K562 (cell line): ENCODE data around the gene TMPRSS7. TPM values are rescaled to one million over a fixed set of nuclear protein-coding genes. Genes with fewer than 3 reads are reported as not detected.

Experiments used
- ATAC-seq: fragments of 200-7000 bp; cut with Tn5 transposase; 3 replicates; pipeline ENCODE4 v1.9.1; 2020; ENCODE audit warnings: moderate library complexity
- BruUV-seq: library from RNA; stranded (reverse); fragments of 400-500 nt; replicated peaks from 2 replicates; lab custom pipeline; 2021; lab: Mats Ljungman, UMichigan
- CTCF ChIA-PET: fragments of 300-600 bp; formaldehyde crosslinking; extraction: SDS; loops from one replicate; lab custom pipeline; 2021; ENCODE audit warnings: low intra/inter-chr PET ratio; lab: Yijun Ruan, JAX
- POLR2A ChIA-PET: fragments of 300-600, 350-650 bp; sonication (Branson Sonifier 250); formaldehyde crosslinking; extraction: SDS; loops from one replicate; lab custom pipeline; 2021; ENCODE audit warnings: antibody characterized with exemption, inconsistent platforms; lab: Yijun Ruan, JAX
- DNase-seq, 4 experiments: peaks; one replicate each; pipeline versions ENCODE4 v3.0.0 to v3.0.0-alpha.2; 2011 to 2018; ENCODE audit warnings: low spot score in 3 of 4, mixed read lengths in 3 of 4; ENCODE audit errors: extremely low read depth in 1 of 4
- FAIRE-seq: peaks from 2 replicates; lab custom pipeline; 2011; peaks lifted over from hg19 to GRCh38; lab: Jason Lieb, UNC
- H2AFZ ChIP-seq: 2 replicates; pipeline ENCODE4 v1.6.0; 2011; ENCODE audit warnings: low read depth, low read length, control low read depth, inconsistent platforms
- H3K27ac ChIP-seq: fragments of 200-600 bp; 3 replicates; pipeline ENCODE4 v1.8.0; 2011; ENCODE audit warnings: low read depth, mild to moderate bottlenecking, control low read depth, inconsistent platforms, low read length, moderate library complexity, mixed read lengths; ENCODE audit errors: extremely low read depth
- H3K27me3 ChIP-seq, 2 experiments: fragments of 300-600 bp in 1 of 2; 2 replicates in 1 of 2; 3 replicates in 1 of 2; pipeline versions ENCODE4 v1.6.0 to v1.8.0; 2011; ENCODE audit warnings: inconsistent platforms in 2 of 2, low read length in 2 of 2, mild to moderate bottlenecking in 1 of 2, mixed read lengths in 1 of 2, moderate library complexity in 1 of 2; ENCODE audit not compliant: control insufficient read depth in 2 of 2, insufficient read depth in 2 of 2
- H3K36me3 ChIP-seq: fragments of 300-600 bp; 3 replicates; pipeline ENCODE4 v1.8.0; 2011; ENCODE audit warnings: mild to moderate bottlenecking, low read length, inconsistent platforms; ENCODE audit not compliant: control insufficient read depth, insufficient read depth
- H3K4me1 ChIP-seq, 2 experiments: fragments of 200-600 bp in 1 of 2; replicated peaks in 1 of 2; 2 replicates in 1 of 2; 3 replicates in 1 of 2; pipeline versions ENCODE4 v1.5.1 to v1.8.0; 2011; ENCODE audit warnings: inconsistent platforms in 2 of 2, low read length in 2 of 2, mild to moderate bottlenecking in 1 of 2, mixed read lengths in 1 of 2, moderate library complexity in 1 of 2; ENCODE audit not compliant: control insufficient read depth in 2 of 2, insufficient read depth in 2 of 2
- H3K4me2 ChIP-seq: 2 replicates; pipeline ENCODE4 v1.6.1; 2011; ENCODE audit warnings: low read length, control low read depth, inconsistent platforms, mixed read lengths; ENCODE audit not compliant: insufficient read depth
- H3K4me3 ChIP-seq: fragments of 200-600 bp; sonication (generic), shearing (Covaris generic); 2 replicates; pipeline ENCODE4 v1.5.1; 2016; ENCODE audit warnings: control low read depth, inconsistent platforms
- H3K79me2 ChIP-seq: fragments of 200-600 bp; 3 replicates; pipeline ENCODE4 v1.8.0; 2011; ENCODE audit warnings: low read length, inconsistent platforms; ENCODE audit not compliant: control insufficient read depth, insufficient read depth
- H3K9ac ChIP-seq, 2 experiments: 2 replicates each; pipeline versions ENCODE4 v1.6.0 to v1.6.1; 2011; ENCODE audit warnings: low read depth in 2 of 2, low read length in 2 of 2, control low read depth in 1 of 2, inconsistent platforms in 1 of 2, mild to moderate bottlenecking in 1 of 2, mixed read lengths in 1 of 2; ENCODE audit not compliant: insufficient read depth in 1 of 2
- H3K9me1 ChIP-seq: one replicate; pipeline ENCODE4 v1.6.0; 2011; ENCODE audit warnings: inconsistent platforms, mild to moderate bottlenecking, low read length, moderate library complexity; ENCODE audit not compliant: control insufficient read depth, insufficient read depth
- H3K9me3 ChIP-seq: replicated peaks from 2 replicates; pipeline ENCODE4 v1.5.1; 2011; ENCODE audit warnings: low read depth, low read length, inconsistent platforms; ENCODE audit not compliant: control insufficient read depth, insufficient read depth
- H4K20me1 ChIP-seq: replicated peaks from 2 replicates; pipeline ENCODE4 v1.6.1; 2011; ENCODE audit warnings: low read length, inconsistent platforms, mixed read lengths; ENCODE audit not compliant: control insufficient read depth, insufficient read depth
- CC2D1A ChIP-seq: fragments of 450-650 bp; IDR thresholded peaks from 2 replicates; pipeline ENCODE4 v1.6.1; 2017; ENCODE audit warnings: mild to moderate bottlenecking
- CCNT2 ChIP-seq: IDR thresholded peaks from 2 replicates; pipeline ENCODE4 v1.6.1; 2011; ENCODE audit warnings: borderline replicate concordance, low read depth, mild to moderate bottlenecking, moderate library complexity, mixed read lengths, low read length; ENCODE audit not compliant: insufficient read length; ENCODE audit errors: extremely low read depth
- GTF2B ChIP-seq: IDR thresholded peaks from 2 replicates; pipeline ENCODE4 v1.6.1; 2011; ENCODE audit not compliant: insufficient read length; ENCODE audit errors: extremely low read depth
- RFX1 ChIP-seq: fragments of 450-650 bp; IDR thresholded peaks from 2 replicates; pipeline ENCODE4 v1.6.1; 2016; ENCODE audit warnings: mild to moderate bottlenecking, moderate library complexity
- TAF15 ChIP-seq: fragments of 200-400 bp; formaldehyde crosslinking; IDR thresholded peaks from 2 replicates; pipeline ENCODE4 v1.6.1; 2017; ENCODE audit warnings: mild to moderate bottlenecking, low read depth, low read length, moderate library complexity
- WGBS: fragments of 100-300 bp; shearing (Covaris generic); methylation state at CpG from one replicate; pipeline ENCODE4 v1.1.6; 2016; ENCODE audit warnings: low coverage, mixed read lengths; ENCODE audit not compliant: insufficient coverage; ENCODE audit errors: missing lambda C conversion rate; 5-methylcytosine and 5-hydroxymethylcytosine counted together
- in situ Hi-C: fragments of 300-500 bp; cut with MboI; formaldehyde crosslinking; loops from 4 replicates; pipeline ENCODE4 v1.15.0; 2018; ENCODE audit warnings: inconsistent platforms, mixed read lengths
- intact Hi-C: fragments of 100-400 bp; cut with micrococcal nuclease; formaldehyde crosslinking; loops from 2 replicates; pipeline ENCODE4 v1.14.2; 2022
- polyA plus RNA-seq, 8 experiments: library from polyadenylated mRNA; depleted of rRNA in 4 of 8; stranded (reverse) in 5 of 8; unstranded in 3 of 8; fragments of >200 nt; fragmentation: Nextera tagmentation in 2 of 8; fragmentation: Illumina TruSeq in 1 of 8; extraction: Ambion mirVana in 2 of 8; extraction: Trizol in 1 of 8; gene quantifications; 2 replicates each; pipeline versions ENCODE4 v1.2.1 to v1.2.3, GENCODE V29; 2011 to 2014; ENCODE audit warnings: inconsistent platforms in 1 of 8, missing spikeins in 1 of 8
- total RNA-seq, 7 experiments: library from RNA; depleted of rRNA in 6 of 7; stranded (reverse); fragments of >200 nt in 6 of 7; fragmentation: Illumina TruSeq in 2 of 7; extraction: Trizol in 2 of 7; gene quantifications; 2 replicates each; pipeline versions ENCODE4 v1.2.1 to v1.2.3, GENCODE V29; 2011 to 2021; ENCODE audit warnings: low replicate concordance in 1 of 7
- TF ChIP-seq, protein P1 (sequence below): fragments of 450-650 bp; IDR thresholded peaks from 2 replicates; pipeline ENCODE4 v1.6.1; 2017; ENCODE audit warnings: antibody characterized with exemption
- TF ChIP-seq, protein P2 (sequence below), 2 experiments: fragments of 150-350 bp in 1 of 2; IDR thresholded peaks; 2 replicates each; pipeline ENCODE4 v1.6.1; 2012 to 2016; ENCODE audit warnings: low read depth in 2 of 2, low read length in 2 of 2, mild to moderate bottlenecking in 1 of 2, moderate library complexity in 1 of 2
- TF ChIP-seq, protein P3 (sequence below): fragments of 250-450 bp; sonication (Bioruptor Pico); IDR thresholded peaks from 2 replicates; pipeline ENCODE4 v1.5.0; 2021; ENCODE audit warnings: mild to moderate bottlenecking, moderate library complexity

Gene TMPRSS7
- total and polyA plus RNA-seq, 9 of the 15 experiments (the other 6 are each of a cell fraction or from before 2014, with no cell fraction given): not detected

DNA sequence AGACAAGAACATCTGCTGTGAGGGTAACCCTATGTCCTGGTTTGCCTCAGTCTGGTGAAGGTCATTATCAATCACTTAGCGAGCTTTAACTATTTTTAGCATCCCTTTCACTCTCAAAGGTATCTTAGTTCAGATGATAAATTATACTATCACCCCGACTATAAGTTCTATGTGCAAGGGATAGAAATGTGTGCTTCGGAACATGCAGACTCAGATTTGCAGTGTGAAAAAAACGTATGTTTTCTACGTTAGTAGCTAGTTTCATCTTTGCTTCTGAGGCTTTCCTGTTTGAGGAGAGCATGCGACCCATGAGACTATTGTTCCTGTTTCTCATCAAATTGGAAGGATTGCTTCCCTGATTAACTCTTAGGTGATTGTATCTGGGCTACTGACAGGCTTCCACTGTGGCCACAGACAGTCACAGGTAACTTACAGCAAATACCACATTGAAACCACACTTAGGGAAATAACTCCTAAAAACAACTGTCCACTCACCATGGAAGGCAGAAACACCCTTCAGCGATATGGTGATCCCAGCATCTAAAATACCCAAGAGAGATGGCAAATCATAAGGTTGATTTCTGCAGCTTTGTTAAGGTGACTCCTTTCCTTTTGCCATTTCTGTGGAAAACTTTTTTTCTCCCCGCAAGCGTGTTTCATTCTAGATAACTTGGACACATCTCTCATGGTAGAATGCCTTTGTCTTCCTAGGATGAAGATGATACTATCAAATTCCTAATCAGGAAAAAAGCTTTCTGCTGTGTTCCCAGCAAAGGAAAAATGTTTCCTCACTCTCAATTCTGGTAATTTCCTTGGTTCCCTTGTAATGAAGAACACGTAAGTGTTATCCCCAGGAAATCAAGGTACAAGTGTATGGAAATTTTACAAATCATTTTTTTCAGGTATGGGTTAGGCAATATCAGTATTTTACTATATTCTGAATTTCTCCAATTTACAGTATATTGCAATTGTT, 93.3 kb downstream of the TMPRSS7 start:
- ChIA-PET POLR2A (no interaction called here), CTCF (no interaction called here)
- Histone ChIP-seq H3K79me2 (no peaks in the 10 kb centered on the region), H3K9me1 (no peaks in the 10 kb centered on the region), H3K9me3 (no peaks in the 10 kb centered on the region), H3K4me1 (no peaks in the 10 kb centered on the region), H3K9ac (no peak overlapping the region), H4K20me1 (no peaks in the 10 kb centered on the region), H3K4me3 (no peak overlapping the region), H3K36me3 (no peaks in the 10 kb centered on the region), H3K27ac (no peak overlapping the region), H2AFZ (no peak overlapping the region), H3K4me2 (no peak overlapping the region), H3K27me3 (no peaks in the 10 kb centered on the region)
- in situ Hi-C loops: no loop called here
- DNase-seq (no peak), ATAC-seq (no peak), FAIRE-seq (no peak)
- TF ChIP-seq CC2D1A (no peak), TAF15 (no peak), CCNT2 (no peak), GTF2B (no peak), RFX1 (no peak)
- TF ChIP-seq, protein P1, sequence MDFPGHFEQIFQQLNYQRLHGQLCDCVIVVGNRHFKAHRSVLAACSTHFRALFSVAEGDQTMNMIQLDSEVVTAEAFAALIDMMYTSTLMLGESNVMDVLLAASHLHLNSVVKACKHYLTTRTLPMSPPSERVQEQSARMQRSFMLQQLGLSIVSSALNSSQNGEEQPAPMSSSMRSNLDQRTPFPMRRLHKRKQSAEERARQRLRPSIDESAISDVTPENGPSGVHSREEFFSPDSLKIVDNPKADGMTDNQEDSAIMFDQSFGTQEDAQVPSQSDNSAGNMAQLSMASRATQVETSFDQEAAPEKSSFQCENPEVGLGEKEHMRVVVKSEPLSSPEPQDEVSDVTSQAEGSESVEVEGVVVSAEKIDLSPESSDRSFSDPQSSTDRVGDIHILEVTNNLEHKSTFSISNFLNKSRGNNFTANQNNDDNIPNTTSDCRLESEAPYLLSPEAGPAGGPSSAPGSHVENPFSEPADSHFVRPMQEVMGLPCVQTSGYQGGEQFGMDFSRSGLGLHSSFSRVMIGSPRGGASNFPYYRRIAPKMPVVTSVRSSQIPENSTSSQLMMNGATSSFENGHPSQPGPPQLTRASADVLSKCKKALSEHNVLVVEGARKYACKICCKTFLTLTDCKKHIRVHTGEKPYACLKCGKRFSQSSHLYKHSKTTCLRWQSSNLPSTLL: no peak
- TF ChIP-seq, protein P2, sequence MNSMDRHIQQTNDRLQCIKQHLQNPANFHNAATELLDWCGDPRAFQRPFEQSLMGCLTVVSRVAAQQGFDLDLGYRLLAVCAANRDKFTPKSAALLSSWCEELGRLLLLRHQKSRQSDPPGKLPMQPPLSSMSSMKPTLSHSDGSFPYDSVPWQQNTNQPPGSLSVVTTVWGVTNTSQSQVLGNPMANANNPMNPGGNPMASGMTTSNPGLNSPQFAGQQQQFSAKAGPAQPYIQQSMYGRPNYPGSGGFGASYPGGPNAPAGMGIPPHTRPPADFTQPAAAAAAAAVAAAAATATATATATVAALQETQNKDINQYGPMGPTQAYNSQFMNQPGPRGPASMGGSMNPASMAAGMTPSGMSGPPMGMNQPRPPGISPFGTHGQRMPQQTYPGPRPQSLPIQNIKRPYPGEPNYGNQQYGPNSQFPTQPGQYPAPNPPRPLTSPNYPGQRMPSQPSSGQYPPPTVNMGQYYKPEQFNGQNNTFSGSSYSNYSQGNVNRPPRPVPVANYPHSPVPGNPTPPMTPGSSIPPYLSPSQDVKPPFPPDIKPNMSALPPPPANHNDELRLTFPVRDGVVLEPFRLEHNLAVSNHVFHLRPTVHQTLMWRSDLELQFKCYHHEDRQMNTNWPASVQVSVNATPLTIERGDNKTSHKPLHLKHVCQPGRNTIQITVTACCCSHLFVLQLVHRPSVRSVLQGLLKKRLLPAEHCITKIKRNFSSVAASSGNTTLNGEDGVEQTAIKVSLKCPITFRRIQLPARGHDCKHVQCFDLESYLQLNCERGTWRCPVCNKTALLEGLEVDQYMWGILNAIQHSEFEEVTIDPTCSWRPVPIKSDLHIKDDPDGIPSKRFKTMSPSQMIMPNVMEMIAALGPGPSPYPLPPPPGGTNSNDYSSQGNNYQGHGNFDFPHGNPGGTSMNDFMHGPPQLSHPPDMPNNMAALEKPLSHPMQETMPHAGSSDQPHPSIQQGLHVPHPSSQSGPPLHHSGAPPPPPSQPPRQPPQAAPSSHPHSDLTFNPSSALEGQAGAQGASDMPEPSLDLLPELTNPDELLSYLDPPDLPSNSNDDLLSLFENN (IDR thresholded peaks at IDR 0.05; ENCODE audit: low read depth in 2 of 2, low read length in 2 of 2): no peak
- TF ChIP-seq, protein P3, sequence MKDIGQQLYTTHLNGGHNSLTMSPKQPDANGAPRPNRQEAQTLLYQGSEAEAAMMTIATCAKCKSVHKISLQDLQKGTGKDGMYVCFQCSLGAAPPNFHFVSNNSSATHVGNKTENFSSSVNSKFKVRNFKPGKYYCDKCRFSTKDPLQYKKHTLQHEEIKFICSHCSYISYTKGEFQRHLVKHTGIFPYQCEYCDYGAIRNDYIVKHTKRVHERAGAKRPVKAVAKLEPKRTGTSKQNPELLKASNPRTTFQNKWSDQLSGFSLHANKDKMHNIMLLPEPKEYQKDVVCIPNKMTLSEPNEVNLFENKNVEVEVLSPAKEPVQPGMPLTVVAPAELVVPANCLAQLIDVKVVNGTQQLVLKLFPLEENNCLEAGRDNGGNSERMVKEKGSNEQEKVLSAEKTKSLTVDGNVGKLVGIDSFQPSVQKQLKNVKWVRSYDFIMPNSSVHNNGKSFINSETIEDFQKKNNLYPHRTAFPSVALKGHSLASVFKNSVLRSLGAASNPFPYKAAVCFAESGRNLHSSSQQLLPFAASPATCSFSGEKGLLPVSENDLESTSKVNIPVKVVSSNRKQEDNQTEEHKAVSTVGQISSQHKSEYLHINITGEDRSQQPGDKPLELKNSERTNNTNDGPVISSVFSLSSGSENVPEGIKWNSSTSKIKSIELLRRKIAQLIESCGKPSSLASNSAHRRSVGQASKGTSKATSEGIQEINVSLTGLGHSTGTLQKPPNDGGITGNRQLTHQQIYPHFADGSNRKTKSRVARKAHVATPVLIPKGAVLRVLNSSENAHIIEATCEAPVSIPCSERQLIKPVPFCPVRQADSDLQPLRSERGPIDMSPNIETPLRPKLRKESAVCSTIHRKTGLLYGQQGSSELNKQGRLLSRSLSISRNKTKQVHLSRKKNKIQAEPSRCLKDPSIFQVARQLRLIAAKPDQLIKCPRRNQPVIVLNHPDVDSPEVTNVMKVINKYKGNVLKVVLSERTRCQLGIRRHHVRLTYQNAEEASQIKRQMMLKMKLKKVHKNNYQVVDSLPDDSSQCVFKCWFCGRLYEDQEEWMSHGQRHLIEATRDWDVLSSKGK (CRISPR knock-in tag): no peak
- no TSS peak for BruUV-seq
- WGBS: 19% methylated on average over 10 of the region's 10 CpGs
- intact Hi-C loops: no loop called here
